DOHH2 (cell line): Measurements from ENCODE around the gene SMU1.
A peak's percentile ranks its signal among the peaks of the same experiment; 100 is the strongest.

Experiments
- H3F3A ChIP-seq: fragments of 200-600 bp; sonication (generic), shearing (Covaris generic); 2 replicates; pipeline ENCODE4 v1.6.0; 2016; ENCODE audit warnings: antibody characterized with exemption, mild to moderate bottlenecking; ENCODE audit not compliant: control insufficient read depth, insufficient read depth
- H3K27ac ChIP-seq: fragments of 200-600 bp; sonication (generic); 2 replicates; pipeline ENCODE4 v1.5.1; 2014; ENCODE audit warnings: low read depth, mild to moderate bottlenecking, low read length, moderate library complexity
- H3K27me3 ChIP-seq: fragments of 200-600 bp; sonication (generic); 2 replicates; pipeline ENCODE4 v1.6.1; 2014; ENCODE audit warnings: mild to moderate bottlenecking, low read length, mixed read lengths; ENCODE audit not compliant: control insufficient read depth
- H3K36me3 ChIP-seq: fragments of 200-600 bp; sonication (generic); 2 replicates; pipeline ENCODE4 v1.6.1; 2014; ENCODE audit warnings: mild to moderate bottlenecking, low read length, moderate library complexity, mixed read lengths; ENCODE audit not compliant: control insufficient read depth
- H3K4me1 ChIP-seq: fragments of 200-600 bp; sonication (generic); 2 replicates; pipeline ENCODE4 v1.6.1; 2014; ENCODE audit warnings: mild to moderate bottlenecking, low read length, mixed read lengths; ENCODE audit not compliant: control insufficient read depth
- H3K4me2 ChIP-seq: fragments of 200-600 bp; sonication (generic); 2 replicates; pipeline ENCODE4 v1.6.0; 2014; ENCODE audit warnings: mild to moderate bottlenecking, low read length, moderate library complexity
- H3K4me3 ChIP-seq: fragments of 200-600 bp; sonication (generic); 2 replicates; pipeline ENCODE4 v1.5.1; 2014; ENCODE audit warnings: mild to moderate bottlenecking, low read length, mixed read lengths
- H3K79me2 ChIP-seq: fragments of 200-600 bp; sonication (generic); 2 replicates; pipeline ENCODE4 v1.6.1; 2014; ENCODE audit warnings: mild to moderate bottlenecking, low read length, mixed read lengths; ENCODE audit not compliant: control insufficient read depth
- H3K9me2 ChIP-seq: fragments of 200-600 bp; sonication (generic); replicated peaks from 2 replicates; pipeline ENCODE4 v1.6.1; 2014; ENCODE audit warnings: mild to moderate bottlenecking, low read length, mixed read lengths; ENCODE audit not compliant: control insufficient read depth
- H3K9me3 ChIP-seq: fragments of 200-600 bp; sonication (generic); 2 replicates; pipeline ENCODE4 v1.6.1; 2014; ENCODE audit warnings: antibody characterized with exemption, low read length, mixed read lengths; ENCODE audit not compliant: control insufficient read depth, insufficient read depth
- H4K20me1 ChIP-seq: fragments of 200-600 bp; sonication (generic); 2 replicates; pipeline ENCODE4 v1.6.0; 2014; ENCODE audit warnings: low read depth, mild to moderate bottlenecking, antibody characterized with exemption, low read length, moderate library complexity; ENCODE audit not compliant: control insufficient read depth, insufficient read depth
- CTCF ChIP-seq: fragments of 200-600 bp; sonication (generic); IDR thresholded peaks from one replicate; pipeline ENCODE4 v1.5.1; 2014; ENCODE audit warnings: antibody characterized with exemption, mild to moderate bottlenecking, low read depth, low read length; ENCODE audit not compliant: poor library complexity, severe bottlenecking
- EZH2phosphoT487 ChIP-seq: fragments of 200-600 bp; sonication (generic); IDR thresholded peaks from 2 replicates; pipeline ENCODE4 v1.6.1; 2017; ENCODE audit warnings: borderline replicate concordance, mild to moderate bottlenecking, antibody characterized with exemption, low read length, moderate library complexity, mixed read lengths

The SMU1 gene

GRCh38 chr9:33024966-33025571, 51.4 kb downstream of the SMU1 start, which contains the start of gene DNAJA1:
Gene DNAJA1, plus strand, starts transcription at chr9:33025273. Its CDS starts 1,212 bp downstream, at chr9:33026485.
- Histone ChIP-seq H3K27ac (peak within 1 kb of the TSS; percentile 73), H3K36me3 (peaks cover 83% of the 10 kb centered on the region), H3K79me2 (peaks cover 96% of the 10 kb centered on the region), H3K27me3 (no peaks in the 10 kb centered on the region), H4K20me1 (peaks cover 18% of the 10 kb centered on the region), H3K9me3 (no peaks in the 10 kb centered on the region), H3F3A (0 out of 2 replicates have a peak, but pooled peaks cover 5% of the 10 kb centered on the region), H3K4me3 (peak within 1 kb of the TSS; percentile 99), H3K9me2 (no peaks in the 10 kb centered on the region), H3K4me2 (peak within 1 kb of the TSS; percentile 98), H3K4me1 (peaks cover 53% of the 10 kb centered on the region)
- TF ChIP-seq EZH2phosphoT487: no peak
- no peak for TF ChIP-seq CTCF

DNA sequence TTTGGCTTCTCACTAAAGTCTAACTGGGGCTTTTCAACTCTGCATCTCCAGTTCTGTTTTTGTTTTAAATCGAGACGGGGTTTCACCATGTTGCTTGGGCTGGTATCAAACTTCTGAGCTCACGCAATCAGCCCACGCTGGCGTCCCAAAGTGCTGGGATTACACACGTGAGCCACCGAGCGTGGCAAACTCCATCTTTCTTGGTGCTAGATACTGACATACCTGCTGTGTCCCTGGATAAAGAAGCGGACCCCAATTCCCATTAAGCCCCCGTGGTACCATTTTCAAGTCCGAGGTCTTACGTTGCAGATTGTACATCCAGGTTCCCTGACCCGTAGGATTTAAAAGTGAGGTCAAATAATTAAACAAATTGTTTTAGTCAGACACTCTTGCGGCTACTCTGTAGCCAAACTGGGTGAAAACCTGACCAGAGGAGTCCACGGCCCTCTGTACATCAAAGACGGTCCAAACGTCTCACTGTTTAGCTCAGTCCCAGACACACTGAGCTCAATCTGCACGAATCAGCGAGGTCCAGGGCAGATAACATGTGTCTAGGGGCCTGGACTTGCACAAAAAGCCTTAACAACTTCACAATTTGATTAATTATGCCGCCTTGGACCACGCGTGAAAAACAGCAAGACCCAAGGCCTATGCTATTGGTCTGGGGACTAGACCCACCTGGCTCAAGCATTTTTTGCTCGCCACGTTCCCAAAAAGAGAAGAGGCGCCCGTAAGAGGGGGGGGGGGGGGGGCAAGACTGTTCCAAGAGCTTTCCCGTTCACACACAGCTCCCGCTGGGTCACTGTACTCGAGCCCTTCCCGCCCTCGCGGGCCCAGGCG, 52.1 kb downstream of the SMU1 start:
- Histone ChIP-seq H3K79me2 (peaks cover 95% of the 10 kb centered on the region), H3K9me3 (no peaks in the 10 kb centered on the region), H4K20me1 (peaks cover 18% of the 10 kb centered on the region), H3K4me1 (peaks cover 53% of the 10 kb centered on the region), H3F3A (0 out of 2 replicates have a peak, but pooled peaks cover 5% of the 10 kb centered on the region), H3K9me2 (no peaks in the 10 kb centered on the region), H3K4me3 (peak overlapping the region; percentile 99), H3K27ac (peak overlapping the region; percentile 73), H3K4me2 (peak overlapping the region; percentile 98), H3K36me3 (peaks cover 81% of the 10 kb centered on the region), H3K27me3 (no peaks in the 10 kb centered on the region)
- TF ChIP-seq CTCF (no peak), EZH2phosphoT487 (no peak)

- Histone ChIP-seq H3K27me3 (no peaks in the 10 kb centered on the region), H3K4me1 (peaks cover 47% of the 10 kb centered on the region), H3K27ac (no peak overlapping the region), H3K36me3 (peaks cover 78% of the 10 kb centered on the region), H4K20me1 (peaks cover 18% of the 10 kb centered on the region), H3K4me3 (peak overlapping the region; percentile 99), H3K4me2 (peak overlapping the region; percentile 98), H3K9me3 (no peaks in the 10 kb centered on the region), H3K79me2 (peaks cover 88% of the 10 kb centered on the region), H3F3A (0 out of 2 replicates have a peak, but pooled peaks cover 9% of the 10 kb centered on the region), H3K9me2 (no peaks in the 10 kb centered on the region)
- TF ChIP-seq EZH2phosphoT487: no peak
- TF ChIP-seq CTCF: no peak
These were observed 52.8 kb downstream of the SMU1 start for GRCh38 chr9:33023661-33024060.
